Spleen (tissue), 11 donors: ENCODE measurements around the gene PIGV. TPM values are rescaled to one million over a fixed set of nuclear protein-coding genes. Genes with fewer than 3 reads are reported as not detected.
A peak's percentile ranks its signal among the peaks of the same experiment; 100 is the strongest.

Experiments
- DNase-seq: peaks from one replicate; pipeline ENCODE4 v3.0.0-alpha.2; 2020
- H3K27ac ChIP-seq, 8 donors: fragments of 200-600 bp; sonication (generic) in 7 of 8; 1 replicate in 4 of 8; 2 replicates in 4 of 8; pipeline versions ENCODE4 v1.5.0 to v1.8.0; 2016 to 2021; ENCODE audit warnings: inconsistent platforms in 4 of 8, mild to moderate bottlenecking in 4 of 8, moderate library complexity in 1 of 8
- H3K27me3 ChIP-seq, 7 donors: fragments of 200-600 bp; sonication (generic) in 6 of 7; replicated peaks in 1 of 7; 1 replicate in 4 of 7; 2 replicates in 3 of 7; pipeline versions ENCODE4 v1.5.0 to v1.8.0; 2016 to 2021; ENCODE audit warnings: inconsistent platforms in 3 of 7, mild to moderate bottlenecking in 1 of 7
- H3K36me3 ChIP-seq, 6 donors: fragments of 200-600 bp; sonication (generic) in 5 of 6; 1 replicate in 4 of 6; 2 replicates in 2 of 6; pipeline versions ENCODE4 v1.5.0 to v1.8.0; 2016 to 2021; ENCODE audit warnings: inconsistent platforms in 2 of 6
- H3K4me1 ChIP-seq, 6 donors: fragments of 200-600 bp; sonication (generic) in 5 of 6; 1 replicate in 3 of 6; 2 replicates in 3 of 6; pipeline versions ENCODE4 v1.5.0 to v1.8.0; 2016 to 2021; ENCODE audit warnings: inconsistent platforms in 3 of 6
- H3K4me3 ChIP-seq, 8 donors: fragments of 200-600 bp; sonication (generic) in 7 of 8; 1 replicate in 4 of 8; 2 replicates in 4 of 8; pipeline versions ENCODE4 v1.5.0 to v1.8.0; 2016 to 2021; ENCODE audit warnings: inconsistent platforms in 4 of 8, mild to moderate bottlenecking in 4 of 8, moderate library complexity in 2 of 8
- H3K9me3 ChIP-seq, 8 donors: fragments of 200-600 bp; sonication (generic) in 7 of 8; 1 replicate in 4 of 8; 2 replicates in 4 of 8; pipeline versions ENCODE4 v1.5.0 to v1.8.0; 2016 to 2021; ENCODE audit warnings: inconsistent platforms in 4 of 8
- POLR2A ChIP-seq, 3 donors: fragments of 450-650 bp; IDR thresholded peaks; one replicate each; pipeline ENCODE4 v1.5.1; 2017; ENCODE audit warnings: antibody characterized with exemption in 3 of 3, mild to moderate bottlenecking in 1 of 3
- POLR2AphosphoS5 ChIP-seq, 3 donors: sonication (generic); formaldehyde crosslinking; IDR thresholded peaks; one replicate each; pipeline ENCODE4 v1.5.1; 2017; ENCODE audit warnings: antibody characterized with exemption in 3 of 3
- WGBS, 5 donors: extraction: QIAGEN DNeasy Blood & Tissue Kit in 3 of 5; methylation state at CpG; one replicate each; pipeline versions ENCODE4 v1.1.5 to v1.1.7; 2013 to 2018; 5-methylcytosine and 5-hydroxymethylcytosine counted together
- intact Hi-C: fragments of 100-400 bp; cut with DNase I; formaldehyde crosslinking; loops from one replicate; pipeline ENCODE4 v1.15.0; 2023; ENCODE audit warnings: low total_unique reads
- polyA plus RNA-seq, 3 donors: library from polyadenylated mRNA; stranded (reverse); fragments of 200-250 nt; gene quantifications; one replicate each; pipeline ENCODE4 v1.2.1, GENCODE V29; 2013
- total RNA-seq, 7 donors: library from RNA; depleted of rRNA in 3 of 7; stranded (reverse); fragments of >200 nt in 3 of 7; fragmentation: NEBNext Ultra II Directional in 4 of 7; extraction: Animal tissue kit (Norgen Biotek cat#: 25700) in 4 of 7; gene quantifications; one replicate each; pipeline versions ENCODE4 v1.1.0 to v1.2.1, GENCODE V29; 2016 to 2021
- TF ChIP-seq, protein P1 (sequence below), 11 experiments: fragments of 200-600 bp in 7 of 11; fragments of 450-650 bp in 4 of 11; sonication (generic) in 4 of 11; IDR thresholded peaks in 8 of 11; conservative IDR thresholded peaks in 3 of 11; 1 replicate in 7 of 11; 2 replicates in 4 of 11; pipeline versions ENCODE4 v1.4.0 to v1.8.0; 2016 to 2021; ENCODE audit warnings: antibody characterized with exemption in 11 of 11, inconsistent platforms in 4 of 11, mild to moderate bottlenecking in 1 of 11
- donor health status: healthy with polysubstance abuse.
- donor health status: DM: no; HTN: no; CAD: no; lungs with moderate emphysema.
- donor health status: DM: no; HTN: no; CAD: no.
- donor health status: Bipolar disorder and iron deficiency.
- donor health status: healthy.
- donor health status: DM: no; HTN: no; CAD: no.
- donor health status: DM: yes; HTN: yes; CAD: no.

PIGV gene
- total and polyA plus RNA-seq, 10 donors = 4.8 to 21.8 (median 10.3) TPM

DNA sequence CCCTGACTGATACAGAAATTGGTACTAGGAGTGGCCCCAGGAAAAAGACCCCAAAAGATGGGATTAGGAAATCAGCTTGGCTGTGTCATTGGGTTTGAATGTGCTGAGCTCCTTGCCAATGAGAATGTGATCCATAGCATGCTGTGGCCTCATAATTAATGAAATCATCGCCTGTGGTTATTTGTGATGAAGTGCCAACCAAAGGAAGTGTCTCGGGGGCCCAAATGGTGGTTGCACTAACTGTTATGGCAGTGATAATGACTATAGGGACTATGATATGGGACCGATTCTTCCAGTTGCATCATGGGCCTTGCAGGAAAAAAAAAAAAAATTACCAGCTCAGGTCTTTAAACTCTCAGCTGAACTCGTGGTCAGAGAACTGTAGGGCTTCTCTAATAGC, 23.3 kb downstream of the PIGV start:
- intact Hi-C loops = loop anchor here (10.0 kb wide), 1 partner anchor 64 kb away; no protein-coding TSS in a partner anchor
- no peaks in the 10 kb centered on the region for H3K9me3 ChIP-seq
- DNase-seq = no peak
- no peaks in the 10 kb centered on the region for H3K27me3 ChIP-seq
- H3K27ac ChIP-seq = no peak overlapping the region
- peaks cover 0 to 33% (median 11%) of the 10 kb centered on the region in 6 donors for H3K4me1 ChIP-seq
- TF ChIP-seq, protein P1, sequence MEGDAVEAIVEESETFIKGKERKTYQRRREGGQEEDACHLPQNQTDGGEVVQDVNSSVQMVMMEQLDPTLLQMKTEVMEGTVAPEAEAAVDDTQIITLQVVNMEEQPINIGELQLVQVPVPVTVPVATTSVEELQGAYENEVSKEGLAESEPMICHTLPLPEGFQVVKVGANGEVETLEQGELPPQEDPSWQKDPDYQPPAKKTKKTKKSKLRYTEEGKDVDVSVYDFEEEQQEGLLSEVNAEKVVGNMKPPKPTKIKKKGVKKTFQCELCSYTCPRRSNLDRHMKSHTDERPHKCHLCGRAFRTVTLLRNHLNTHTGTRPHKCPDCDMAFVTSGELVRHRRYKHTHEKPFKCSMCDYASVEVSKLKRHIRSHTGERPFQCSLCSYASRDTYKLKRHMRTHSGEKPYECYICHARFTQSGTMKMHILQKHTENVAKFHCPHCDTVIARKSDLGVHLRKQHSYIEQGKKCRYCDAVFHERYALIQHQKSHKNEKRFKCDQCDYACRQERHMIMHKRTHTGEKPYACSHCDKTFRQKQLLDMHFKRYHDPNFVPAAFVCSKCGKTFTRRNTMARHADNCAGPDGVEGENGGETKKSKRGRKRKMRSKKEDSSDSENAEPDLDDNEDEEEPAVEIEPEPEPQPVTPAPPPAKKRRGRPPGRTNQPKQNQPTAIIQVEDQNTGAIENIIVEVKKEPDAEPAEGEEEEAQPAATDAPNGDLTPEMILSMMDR (IDR thresholded peaks at IDR 0.05 in 8 of 11, conservative IDR thresholded peaks at IDR 0.05 in 3 of 11) = no peak
- no peak for TF ChIP-seq POLR2A (IDR thresholded peaks at IDR 0.05)
- TF ChIP-seq POLR2AphosphoS5 (IDR thresholded peaks at IDR 0.05) = no peak
- H3K4me3 ChIP-seq = no peak overlapping the region
- 53 to 68% (median 62%) methylated on average over 4 of the region's 4 CpGs for WGBS, 5 donors
- no peaks in the 10 kb centered on the region for H3K36me3 ChIP-seq

DNA sequence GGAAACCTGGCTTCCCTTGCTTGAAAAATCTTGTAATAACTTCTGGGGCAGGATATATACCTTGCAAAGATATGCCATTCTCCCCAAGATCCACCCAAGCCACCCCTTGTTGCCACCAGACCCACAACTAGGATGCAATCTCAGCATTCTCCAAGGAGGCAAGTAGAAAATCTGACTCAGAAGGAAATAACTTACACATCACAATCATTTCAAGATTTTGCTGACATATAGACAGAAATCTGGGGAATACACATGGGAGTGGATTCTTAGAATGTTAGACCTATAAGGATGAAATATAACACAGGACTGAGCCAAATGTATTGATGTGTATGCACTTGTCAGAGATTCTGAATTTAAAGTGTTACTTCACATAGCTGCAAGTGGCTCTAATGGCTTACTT, 24.0 kb downstream of the PIGV start:
- TF ChIP-seq POLR2A (IDR thresholded peaks at IDR 0.05) (no peak), POLR2AphosphoS5 (IDR thresholded peaks at IDR 0.05) (no peak)
- TF ChIP-seq, protein P1 (IDR thresholded peaks at IDR 0.05 in 8 of 11, conservative IDR thresholded peaks at IDR 0.05 in 3 of 11) = no peak
- Histone ChIP-seq H3K36me3 (no peaks in the 10 kb centered on the region), H3K9me3 (no peaks in the 10 kb centered on the region), H3K27me3 (no peaks in the 10 kb centered on the region), H3K27ac (peak overlapping the region in 1 of 8 donors; percentile 39), H3K4me1 (peaks cover 0 to 38% (median 11%) of the 10 kb centered on the region in 6 donors), H3K4me3 (no peak overlapping the region)
- DNase-seq = no peak
- intact Hi-C loops = loop anchor here (10.0 kb wide), 1 partner anchor 63 kb away; no protein-coding TSS in a partner anchor

DNA sequence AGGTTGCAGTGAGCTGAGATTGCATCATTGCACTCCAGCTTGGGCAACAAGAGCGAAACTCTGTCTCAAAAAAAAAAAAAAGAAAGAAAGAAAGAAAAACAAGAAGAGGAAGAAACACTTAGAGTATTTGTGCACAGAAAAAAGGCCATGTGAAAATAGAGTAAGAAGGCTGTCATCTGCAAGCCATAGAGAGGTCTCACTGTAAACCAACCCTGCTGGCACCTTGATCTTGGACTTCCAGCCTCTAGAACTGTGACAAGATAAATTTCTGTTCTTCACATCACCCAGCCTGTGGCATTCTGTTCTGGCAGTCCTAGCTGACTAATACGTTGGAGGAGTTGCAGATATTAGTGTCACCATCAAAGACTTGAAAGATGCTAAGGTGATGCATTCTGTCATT, 26.6 kb downstream of the PIGV start:
- intact Hi-C loops = loop anchor here (10.0 kb wide), 1 partner anchor 60 kb away; no protein-coding TSS in a partner anchor
- Histone ChIP-seq H3K4me3 (no peak overlapping the region), H3K9me3 (no peaks in the 10 kb centered on the region), H3K27me3 (no peaks in the 10 kb centered on the region), H3K4me1 (peaks cover 0 to 38% (median 11%) of the 10 kb centered on the region in 6 donors), H3K27ac (peak overlapping the region in 3 of 8 donors; percentile 48 to 61 (median 59)), H3K36me3 (no peaks in the 10 kb centered on the region)
- TF ChIP-seq, protein P1 (IDR thresholded peaks at IDR 0.05 in 8 of 11, conservative IDR thresholded peaks at IDR 0.05 in 3 of 11) = no peak
- WGBS, 5 donors = 66 to 87% (median 74%) methylated on average over 2 of the region's 2 CpGs
- no peak for DNase-seq

DNA sequence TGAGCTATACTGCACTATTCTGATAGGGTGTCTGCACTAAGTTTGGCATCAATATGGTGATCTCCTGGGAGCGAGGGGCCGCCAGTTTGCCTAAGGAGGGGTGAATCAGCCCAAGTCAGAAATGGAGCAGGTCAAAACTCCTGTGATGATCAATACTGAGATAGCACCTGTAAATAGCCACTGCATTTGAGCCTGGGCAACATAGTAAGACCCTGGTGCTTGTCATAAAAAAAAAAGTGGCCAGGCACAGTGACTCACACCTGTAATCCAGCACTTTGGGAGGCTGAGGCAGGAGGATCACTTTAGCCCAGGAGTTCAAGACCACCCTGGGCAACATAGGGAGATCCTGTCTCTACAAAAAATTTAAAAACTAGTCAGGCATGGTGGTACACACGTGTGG, 27.1 kb downstream of the PIGV start:
- intact Hi-C loops = loop anchor here (10.0 kb wide), 1 partner anchor 60 kb away; no protein-coding TSS in a partner anchor

More for the DNA sequence above, 27.1 kb downstream of the PIGV start:
- Histone ChIP-seq H3K9me3 (no peaks in the 10 kb centered on the region), H3K4me3 (no peak overlapping the region), H3K4me1 (peaks cover 0 to 36% (median 10%) of the 10 kb centered on the region in 6 donors), H3K36me3 (no peaks in the 10 kb centered on the region), H3K27ac (peak overlapping the region in 3 of 8 donors; percentile 48 to 61 (median 59)), H3K27me3 (no peaks in the 10 kb centered on the region)
- DNase-seq = no peak
- WGBS, 5 donors = 71 to 96% (median 89%) methylated on average over 3 of the region's 3 CpGs
- TF ChIP-seq, protein P1 (IDR thresholded peaks at IDR 0.05 in 8 of 11, conservative IDR thresholded peaks at IDR 0.05 in 3 of 11) = no peak
- TF ChIP-seq POLR2AphosphoS5 (IDR thresholded peaks at IDR 0.05) (no peak), POLR2A (IDR thresholded peaks at IDR 0.05) (no peak)
